Activated CD8-positive, alpha-beta memory T cell treated with anti-CD3 and anti-CD28 coated beads for 1 hour (primary cell): ENCODE data around the gene RIMBP2.

Source experiments
- DNase-seq, 2 donors: peaks; one replicate each; pipeline ENCODE4 v3.0.0-alpha.2; 2020; ENCODE audit warnings: low read depth in 1 of 2; ENCODE audit errors: extremely low read depth in 1 of 2

Gene RIMBP2

GRCh38 chr12:130685250-130685787, 30.8 kb downstream of the RIMBP2 start:
- no peak for DNase-seq

- DNase-seq = no peak
These were observed 32.3 kb downstream of the RIMBP2 start for GRCh38 chr12:130683811-130684210.

- no peak for DNase-seq
These were observed 33.0 kb downstream of the RIMBP2 start for GRCh38 chr12:130683080-130683479.

DNA sequence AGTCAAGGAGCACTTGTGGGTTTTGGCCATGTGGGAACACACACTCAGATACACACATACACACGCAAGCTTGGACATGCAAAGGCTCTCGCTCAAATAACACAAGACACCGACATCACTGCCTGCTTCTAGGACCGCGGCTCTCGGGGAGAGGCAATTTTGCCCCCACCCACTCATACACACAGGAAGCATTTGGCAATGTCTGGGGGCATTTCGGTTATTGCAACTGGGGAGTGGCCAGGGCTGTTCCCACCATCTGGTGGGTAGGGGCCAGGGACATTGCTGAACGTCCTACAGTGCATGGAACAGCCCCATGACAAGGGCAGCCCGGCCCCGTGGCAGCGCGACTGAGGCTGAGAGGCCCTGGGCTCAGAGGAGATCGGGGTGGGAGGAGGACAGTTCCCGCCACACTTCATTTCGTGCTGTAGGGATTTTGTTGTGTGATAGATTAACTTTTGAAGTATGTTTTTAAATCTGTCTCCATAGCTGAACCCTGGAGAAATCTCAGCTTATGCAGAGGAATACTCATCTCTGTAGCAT, 35.6 kb downstream of the RIMBP2 start:
- no peak for DNase-seq

DNA sequence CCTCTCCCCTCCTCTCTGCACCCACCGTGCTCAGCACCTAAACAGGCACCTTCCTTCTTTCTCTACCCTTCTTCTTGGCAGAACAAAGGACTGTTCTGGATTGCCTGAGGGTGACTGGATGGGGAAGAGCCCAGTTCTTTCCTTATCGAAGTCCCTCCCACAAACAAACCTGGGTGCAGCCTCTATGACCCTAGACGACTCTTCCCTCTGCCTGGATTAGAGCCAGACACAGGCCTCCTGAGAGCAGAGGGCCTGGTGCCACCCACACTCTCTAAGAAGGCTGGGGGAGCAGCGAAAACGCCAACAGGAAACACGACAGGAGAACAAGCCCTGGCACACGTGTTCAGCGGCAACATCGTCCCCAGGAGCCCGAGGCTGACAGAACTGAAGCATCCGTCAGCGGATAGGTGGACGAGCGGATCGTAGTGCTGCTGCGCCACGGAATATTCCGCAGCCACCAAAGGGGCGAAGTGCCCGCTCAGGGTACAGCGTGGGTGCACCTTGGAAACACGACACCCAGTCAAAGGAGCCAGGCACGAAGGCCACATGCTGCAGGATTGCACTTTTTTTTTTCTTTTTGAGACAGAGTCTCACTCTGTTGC, 38.0 kb downstream of the RIMBP2 start:
- DNase-seq = no peak

DNA sequence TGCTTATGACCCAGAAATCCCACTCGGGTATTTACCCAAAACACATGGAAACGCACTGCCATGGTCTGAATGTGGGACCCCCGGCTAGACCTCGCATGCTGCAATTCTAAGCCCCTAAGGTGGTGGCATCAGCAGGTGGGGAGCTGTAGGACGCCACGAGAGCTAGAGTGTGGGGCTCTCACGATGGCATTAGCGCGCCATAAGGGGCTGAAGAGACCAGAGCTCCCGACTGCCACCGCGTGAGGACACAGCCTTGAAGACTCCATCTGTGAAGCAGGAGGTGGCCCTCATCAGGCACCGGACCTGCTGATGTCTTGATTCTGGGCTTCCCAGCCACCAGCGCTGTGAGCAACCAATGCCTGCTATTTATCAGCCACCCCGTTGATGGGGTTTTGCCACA, 40.3 kb downstream of the RIMBP2 start:
- DNase-seq = no peak

DNA sequence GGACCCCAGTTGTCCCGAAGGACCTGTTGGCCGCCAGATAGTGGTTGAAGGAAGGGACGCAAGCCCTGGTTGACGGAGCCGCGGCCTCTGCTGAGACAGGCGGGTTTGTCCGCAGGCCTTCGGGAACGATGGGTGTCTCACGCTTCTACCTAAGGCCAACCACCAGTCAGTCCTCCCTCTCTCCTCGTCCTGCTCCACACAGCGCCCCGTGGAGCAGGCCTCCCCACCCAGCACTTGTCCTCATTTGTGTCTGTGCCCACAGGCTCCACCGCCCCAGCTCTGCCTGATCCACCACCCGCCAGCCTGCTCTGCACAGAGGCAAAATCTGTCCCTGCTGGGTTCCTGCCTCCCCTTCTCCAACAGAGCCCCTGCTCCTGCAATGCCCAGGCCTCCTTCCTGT, 41.0 kb downstream of the RIMBP2 start:
- DNase-seq = no peak

GRCh38 chr12:130674676-130675075, 41.4 kb downstream of the RIMBP2 start:
- no peak for DNase-seq

DNA sequence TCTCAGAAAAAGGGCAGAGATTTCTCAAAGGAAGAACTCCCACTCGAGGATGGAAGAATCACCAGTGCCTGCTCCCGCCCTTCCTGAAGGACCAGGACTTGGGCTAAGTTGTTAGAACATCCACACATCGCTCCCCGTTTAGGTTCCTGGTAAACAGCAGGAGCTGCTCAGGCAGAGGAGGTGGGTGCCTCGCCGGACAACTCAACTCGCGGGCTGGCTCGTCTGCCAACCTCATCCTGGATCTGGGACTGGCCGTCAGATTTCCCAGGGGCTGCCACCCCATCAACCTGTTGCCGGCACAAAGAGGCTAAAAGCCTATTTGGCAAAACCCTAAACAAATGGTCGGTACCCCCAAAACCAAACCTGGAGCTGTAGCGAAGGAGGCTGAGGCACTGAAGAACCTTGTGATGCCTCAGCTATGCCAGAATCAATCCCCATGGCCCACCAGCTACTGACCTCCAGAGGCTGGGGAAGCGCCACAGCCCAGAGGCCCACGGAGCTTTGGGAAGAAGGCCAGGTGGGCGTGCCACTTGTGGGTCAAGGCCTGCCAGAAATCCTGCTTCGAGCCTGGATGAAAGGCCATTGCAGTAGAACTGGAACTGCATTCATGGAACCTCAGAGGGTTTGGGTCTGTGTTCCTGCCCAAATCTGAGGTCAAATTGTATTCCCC, 42.9 kb downstream of the RIMBP2 start:
- DNase-seq = no peak

GRCh38 chr12:130672089-130672820, 43.8 kb downstream of the RIMBP2 start:
- DNase-seq = no peak

- DNase-seq = no peak
These were observed 44.5 kb downstream of the RIMBP2 start for GRCh38 chr12:130671556-130671955.

DNA sequence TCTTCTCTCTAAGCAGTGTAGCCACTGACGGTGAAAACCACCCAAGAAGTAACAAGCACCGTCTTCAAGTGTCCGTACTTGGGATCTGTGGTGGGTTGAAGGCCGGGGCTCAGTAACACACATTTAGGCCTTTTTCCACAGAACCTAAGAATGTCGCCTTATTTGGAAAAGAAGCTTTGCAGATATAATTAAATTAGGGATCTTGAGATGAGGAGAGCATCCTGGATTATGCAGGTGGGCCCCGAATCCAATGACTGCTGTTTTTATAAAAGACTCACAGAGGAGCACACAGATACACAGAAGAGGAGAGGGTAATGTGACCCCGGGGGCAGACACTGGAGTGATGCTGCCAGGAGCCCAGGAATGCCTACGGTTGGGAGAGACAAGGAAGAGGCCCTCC, 46.3 kb downstream of the RIMBP2 start:
- no peak for DNase-seq

DNA sequence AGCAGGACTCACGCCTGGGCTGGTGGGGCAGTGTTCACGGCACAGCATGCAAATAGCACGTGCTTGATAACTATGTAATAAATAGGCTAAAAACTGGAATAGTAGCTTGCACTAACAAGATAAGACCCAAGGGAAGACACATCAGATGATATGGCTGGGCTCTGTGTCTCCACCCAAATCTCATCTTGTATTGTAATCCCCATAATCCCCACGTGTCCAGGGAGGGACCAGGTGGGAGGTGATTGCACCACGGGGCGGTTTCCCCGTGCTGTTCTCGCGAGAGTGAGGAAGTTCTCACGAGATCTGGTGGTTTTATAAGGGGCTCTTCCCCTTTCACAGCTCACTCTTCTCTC, 46.9 kb downstream of the RIMBP2 start:
- no peak for DNase-seq

DNA sequence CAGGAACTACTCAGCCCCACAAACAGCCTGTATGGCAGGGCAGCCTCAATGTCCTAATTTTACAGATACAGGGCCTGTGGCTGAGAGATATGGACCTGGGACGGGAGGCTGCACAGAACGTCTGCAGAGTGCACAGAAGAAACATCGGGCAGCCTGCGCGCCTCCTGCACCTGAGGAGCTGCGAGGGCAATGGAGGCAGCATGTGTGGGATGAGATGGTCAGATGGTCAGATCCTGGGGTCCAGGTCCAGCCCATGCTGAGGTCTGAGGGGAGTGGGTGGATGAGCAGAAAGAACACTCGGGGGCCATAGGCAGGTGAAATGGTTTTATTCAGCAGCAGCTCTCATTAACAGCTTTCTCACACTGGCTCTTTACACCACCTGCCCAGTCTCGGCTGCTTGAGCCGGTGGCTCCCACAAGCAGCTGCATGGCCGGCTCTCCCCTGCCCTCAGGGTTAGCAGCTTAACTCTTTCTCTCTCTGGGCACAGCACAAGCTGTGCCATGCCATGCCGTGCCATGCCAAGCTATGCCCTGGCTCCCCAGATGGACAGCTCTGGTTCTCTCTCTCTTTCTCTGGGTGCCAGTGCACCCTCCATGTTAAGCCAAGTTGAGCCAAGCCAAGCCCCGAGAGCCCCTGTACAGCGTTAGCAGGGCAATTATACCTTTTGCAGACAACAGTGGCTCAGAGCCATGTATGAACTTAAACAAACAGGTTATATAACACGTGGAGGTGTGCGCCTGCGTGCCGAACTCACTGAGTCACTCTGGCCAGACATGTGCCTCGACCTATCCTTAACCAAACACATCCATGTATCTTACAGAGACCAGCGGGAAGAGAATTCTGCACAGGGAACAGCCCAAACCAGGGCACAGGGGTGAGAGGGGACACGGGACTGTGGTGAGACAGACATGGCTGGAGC, 47.6 kb downstream of the RIMBP2 start:
- no peak for DNase-seq

- no peak for DNase-seq
These were observed 48.6 kb downstream of the RIMBP2 start for GRCh38 chr12:130667421-130667960.

- no peak for DNase-seq
These were observed 49.5 kb downstream of the RIMBP2 start for GRCh38 chr12:130666645-130667044.

- no peak for DNase-seq
These were observed 50.3 kb downstream of the RIMBP2 start for GRCh38 chr12:130665753-130666152.

DNA sequence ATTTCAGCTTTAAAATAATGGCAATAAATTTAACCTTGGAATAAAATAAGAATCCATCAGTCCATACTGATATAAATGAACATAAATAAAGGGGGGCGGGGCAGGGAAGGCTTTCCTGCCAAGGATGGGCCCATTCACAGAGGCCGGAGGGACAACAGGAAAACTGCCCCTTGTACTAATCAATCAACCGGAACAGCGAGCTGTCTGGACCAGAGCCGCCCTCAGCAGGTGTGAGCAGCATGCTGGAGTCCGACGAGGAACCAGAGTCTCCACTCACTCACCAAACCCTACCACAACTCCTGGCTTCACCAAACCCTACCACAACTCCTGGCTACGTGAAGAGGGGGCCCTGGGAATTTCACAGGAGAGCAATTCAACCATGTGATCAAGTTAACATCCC, 51.3 kb downstream of the RIMBP2 start:
- DNase-seq = no peak

- no peak for DNase-seq
These were observed 51.8 kb downstream of the RIMBP2 start for GRCh38 chr12:130664252-130664651.

DNA sequence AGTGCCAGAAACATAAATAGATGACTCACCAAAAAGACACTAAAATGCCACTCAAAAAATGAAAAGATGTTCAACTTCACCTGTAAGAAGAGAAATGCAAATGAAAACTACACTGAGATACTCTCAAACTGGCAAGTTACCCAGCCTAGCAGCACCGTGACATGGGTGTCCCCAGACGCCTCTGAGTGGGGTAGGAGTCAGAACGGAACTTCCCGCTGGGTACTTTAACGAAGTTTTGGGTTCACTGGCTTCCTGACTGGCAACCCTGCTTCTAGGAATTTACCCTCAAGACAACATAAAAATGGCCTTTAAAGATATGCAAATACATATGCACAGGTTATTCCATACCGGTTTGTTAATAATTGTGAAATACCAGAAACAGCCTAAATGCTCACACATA, 52.6 kb downstream of the RIMBP2 start:
- no peak for DNase-seq
